Mesendoderm (in vitro differentiated cells): ENCODE measurements around the gene ARID3A.
A peak's percentile ranks its signal among the peaks of the same experiment; 100 is the strongest.

Source experiments
- DNase-seq: peaks from one replicate; pipeline ENCODE4 v3.0.0; 2013
- H2AK5ac ChIP-seq: 2 replicates; pipeline ENCODE4 v1.6.1; 2013; ENCODE audit warnings: low read length, inconsistent platforms
- H2BK120ac ChIP-seq: 2 replicates; pipeline ENCODE4 v1.6.1; 2013; ENCODE audit warnings: low read depth, mild to moderate bottlenecking, low read length, moderate library complexity, mixed read lengths
- H2BK15ac ChIP-seq: replicated peaks from 2 replicates; pipeline ENCODE4 v1.6.1; 2013; ENCODE audit warnings: low read depth, mild to moderate bottlenecking, moderate library complexity
- H2BK5ac ChIP-seq: 2 replicates; pipeline ENCODE4 v1.6.1; 2013; ENCODE audit warnings: low read length, inconsistent platforms
- H3K18ac ChIP-seq: 2 replicates; pipeline ENCODE4 v1.6.1; 2013; ENCODE audit warnings: mild to moderate bottlenecking, low read length, mixed read lengths
- H3K23ac ChIP-seq: one replicate; pipeline ENCODE4 v1.6.1; 2013; ENCODE audit warnings: low read length
- H3K27ac ChIP-seq: 2 replicates; pipeline ENCODE4 v1.5.1; 2013; ENCODE audit warnings: low read depth, mild to moderate bottlenecking, inconsistent platforms, low read length, moderate library complexity
- H3K27me3 ChIP-seq: 2 replicates; pipeline ENCODE4 v1.6.1; 2013; ENCODE audit warnings: low read length, control low read depth, mild to moderate bottlenecking, inconsistent platforms; ENCODE audit not compliant: insufficient read depth, poor library complexity
- H3K36me3 ChIP-seq: 2 replicates; pipeline ENCODE4 v1.6.1; 2013; ENCODE audit warnings: low read length, inconsistent platforms; ENCODE audit not compliant: control insufficient read depth, insufficient read depth
- H3K4ac ChIP-seq: one replicate; pipeline ENCODE4 v1.6.1; 2013; ENCODE audit warnings: low read depth, mild to moderate bottlenecking, low read length, moderate library complexity
- H3K4me1 ChIP-seq: 2 replicates; pipeline ENCODE4 v1.6.1; 2013; ENCODE audit warnings: low read depth, low read length, inconsistent platforms; ENCODE audit not compliant: control insufficient read depth
- H3K4me2 ChIP-seq: 2 replicates; pipeline ENCODE4 v1.6.1; 2013; ENCODE audit warnings: low read length
- H3K4me3 ChIP-seq: 2 replicates; pipeline ENCODE4 v1.5.1; 2013; ENCODE audit warnings: mild to moderate bottlenecking, low read length
- H3K56ac ChIP-seq: one replicate; pipeline ENCODE4 v1.6.1; 2013; ENCODE audit warnings: low read length
- H3K79me1 ChIP-seq: 2 replicates; pipeline ENCODE4 v1.6.1; 2013; ENCODE audit warnings: low read length, inconsistent platforms
- H3K79me2 ChIP-seq: 2 replicates; pipeline ENCODE4 v1.6.1; 2013; ENCODE audit warnings: mild to moderate bottlenecking, low read length; ENCODE audit not compliant: control insufficient read depth, insufficient read depth
- H3K9ac ChIP-seq: 2 replicates; pipeline ENCODE4 v1.6.1; 2013; ENCODE audit warnings: low read length, inconsistent platforms
- H4K5ac ChIP-seq: one replicate; pipeline ENCODE4 v1.6.1; 2013; ENCODE audit warnings: low read length
- H4K8ac ChIP-seq: one replicate; pipeline ENCODE4 v1.6.1; 2013; ENCODE audit warnings: low read depth, mild to moderate bottlenecking, control low read depth, low read length, moderate library complexity
- whole genome bisulfite sequencing: extraction: QIAGEN DNeasy Blood & Tissue Kit; methylation state at CpG from one replicate; pipeline ENCODE4 v1.1.7; 2013; ENCODE audit warnings: low lambda C conversion rate, missing lambda C conversion rate; ENCODE audit not compliant: insufficient coverage; ENCODE audit errors: extremely low coverage; 5-methylcytosine and 5-hydroxymethylcytosine counted together

ARID3A gene

GRCh38 chr19:991174-991931 lies 65.5 kb downstream of the ARID3A start:
- Histone ChIP-seq H3K36me3 (peaks cover 5% of the 10 kb centered on the region), H3K9ac (no peak overlapping the region), H3K4ac (no peak overlapping the region), H3K56ac (no peak overlapping the region), H3K18ac (no peak overlapping the region), H3K79me1 (peaks cover 1% of the 10 kb centered on the region), H4K5ac (no peak overlapping the region), H3K4me1 (no peaks in the 10 kb centered on the region), H3K27ac (no peak overlapping the region), H3K79me2 (no peaks in the 10 kb centered on the region), H2BK15ac (no peak overlapping the region), H3K27me3 (no peaks in the 10 kb centered on the region), H2AK5ac (no peak overlapping the region), H3K4me3 (no peak overlapping the region), H2BK120ac (no peak overlapping the region), H4K8ac (no peak overlapping the region), H2BK5ac (no peak overlapping the region), H3K4me2 (no peak overlapping the region), H3K23ac (no peak overlapping the region)
- WGBS = no CpG with 5 or more reads among the region's 47 CpGs
- DNase-seq = peak; percentile 70

- no peak overlapping the region for H3K4me2 ChIP-seq
Measured at GRCh38 chr19:991932-992669, 66.3 kb downstream of the ARID3A start.

GRCh38 chr19:992670-993055 lies 66.8 kb downstream of the ARID3A start:
- DNase-seq = no peak
- WGBS = no CpG with 5 or more reads among the region's 13 CpGs

More at GRCh38 chr19:991932-992669, 66.3 kb downstream of the ARID3A start:
- H3K23ac ChIP-seq = no peak overlapping the region
- peaks cover 3% of the 10 kb centered on the region for H3K36me3 ChIP-seq
- no peak overlapping the region for H3K9ac ChIP-seq
- H3K79me2 ChIP-seq = no peaks in the 10 kb centered on the region
- H2BK5ac ChIP-seq = no peak overlapping the region
- H3K4me3 ChIP-seq = no peak overlapping the region
- no peak overlapping the region for H3K56ac ChIP-seq
- no peak overlapping the region for H2BK15ac ChIP-seq
- H3K79me1 ChIP-seq = no peaks in the 10 kb centered on the region
- no peak for DNase-seq
- H3K27ac ChIP-seq = no peak overlapping the region
- WGBS = no CpG with 5 or more reads among the region's 42 CpGs
- no peaks in the 10 kb centered on the region for H3K27me3 ChIP-seq
- no peak overlapping the region for H3K18ac ChIP-seq
- H2BK120ac ChIP-seq = no peak overlapping the region
- H2AK5ac ChIP-seq = no peak overlapping the region
- H3K4me1 ChIP-seq = no peaks in the 10 kb centered on the region
- no peak overlapping the region for H4K8ac ChIP-seq
- H4K5ac ChIP-seq = no peak overlapping the region
- H3K4ac ChIP-seq = no peak overlapping the region

GRCh38 chr19:993361-993830 lies 67.6 kb downstream of the ARID3A start:
- H3K4me3 ChIP-seq = no peak overlapping the region
- H3K18ac ChIP-seq = no peak overlapping the region
- no peak overlapping the region for H2BK5ac ChIP-seq
- H4K5ac ChIP-seq = no peak overlapping the region
- no peak overlapping the region for H2AK5ac ChIP-seq
- H3K36me3 ChIP-seq = peaks cover 3% of the 10 kb centered on the region
- no peak overlapping the region for H2BK15ac ChIP-seq
- H3K4me1 ChIP-seq = no peaks in the 10 kb centered on the region
- H3K56ac ChIP-seq = no peak overlapping the region
- H3K79me2 ChIP-seq = no peaks in the 10 kb centered on the region
- H3K4me2 ChIP-seq = no peak overlapping the region
- no CpG with 5 or more reads among the region's 17 CpGs for WGBS
- H3K79me1 ChIP-seq = no peaks in the 10 kb centered on the region
- no peak for DNase-seq
- no peak overlapping the region for H2BK120ac ChIP-seq
- no peak overlapping the region for H3K27ac ChIP-seq
- H3K23ac ChIP-seq = no peak overlapping the region
- no peaks in the 10 kb centered on the region for H3K27me3 ChIP-seq
- no peak overlapping the region for H4K8ac ChIP-seq
- no peak overlapping the region for H3K9ac ChIP-seq
- no peak overlapping the region for H3K4ac ChIP-seq

More at GRCh38 chr19:992670-993055, 66.8 kb downstream of the ARID3A start:
- H3K79me1 ChIP-seq = no peaks in the 10 kb centered on the region
- H3K18ac ChIP-seq = no peak overlapping the region
- H3K79me2 ChIP-seq = no peaks in the 10 kb centered on the region
- H2AK5ac ChIP-seq = no peak overlapping the region
- H3K4me3 ChIP-seq = no peak overlapping the region
- H3K4ac ChIP-seq = no peak overlapping the region
- no peak overlapping the region for H2BK15ac ChIP-seq
- no peak overlapping the region for H3K56ac ChIP-seq
- H3K23ac ChIP-seq = no peak overlapping the region
- no peak overlapping the region for H2BK120ac ChIP-seq
- H3K27ac ChIP-seq = no peak overlapping the region
- no peak overlapping the region for H4K5ac ChIP-seq
- H3K36me3 ChIP-seq = peaks cover 3% of the 10 kb centered on the region
- no peak overlapping the region for H3K9ac ChIP-seq
- no peaks in the 10 kb centered on the region for H3K4me1 ChIP-seq
- no peaks in the 10 kb centered on the region for H3K27me3 ChIP-seq
- H3K4me2 ChIP-seq = no peak overlapping the region
- H4K8ac ChIP-seq = no peak overlapping the region
- no peak overlapping the region for H2BK5ac ChIP-seq

- Histone ChIP-seq H3K4ac (no peak overlapping the region), H2BK5ac (no peak overlapping the region), H3K23ac (no peak overlapping the region), H3K9ac (no peak overlapping the region), H3K27me3 (no peaks in the 10 kb centered on the region), H3K79me2 (no peaks in the 10 kb centered on the region), H3K4me1 (no peaks in the 10 kb centered on the region), H3K27ac (no peak overlapping the region), H4K5ac (no peak overlapping the region), H3K4me3 (no peak overlapping the region), H3K36me3 (peaks cover 3% of the 10 kb centered on the region), H3K56ac (no peak overlapping the region), H3K4me2 (no peak overlapping the region), H3K18ac (no peak overlapping the region), H2BK15ac (no peak overlapping the region), H2AK5ac (no peak overlapping the region), H2BK120ac (no peak overlapping the region), H4K8ac (no peak overlapping the region), H3K79me1 (no peaks in the 10 kb centered on the region)
- no peak for DNase-seq
- no CpG with 5 or more reads among the region's 43 CpGs for WGBS
Measured at GRCh38 chr19:993831-994393, 68.1 kb downstream of the ARID3A start.
